ENCODE data around the gene UTP25. TPM values are rescaled to one million over a fixed set of nuclear protein-coding genes. Genes with fewer than 3 reads are reported as not detected.

The UTP25 gene
- total RNA-seq, 1 donor from 2014 or later, result 7.4 TPM

GRCh38 chr1:209879539-209879938, 51.8 kb downstream of the UTP25 start:
- H3K4me1 Mint-ChIP-seq (ENCODE audit: low read depth, unreplicated experiment), result peaks cover 27% of the 10 kb centered on the region
- no peak for FAIRE-seq
- H3K27me3 ChIP-seq (ENCODE audit: insufficient read depth, low read length), result no peaks in the 10 kb centered on the region

DNA sequence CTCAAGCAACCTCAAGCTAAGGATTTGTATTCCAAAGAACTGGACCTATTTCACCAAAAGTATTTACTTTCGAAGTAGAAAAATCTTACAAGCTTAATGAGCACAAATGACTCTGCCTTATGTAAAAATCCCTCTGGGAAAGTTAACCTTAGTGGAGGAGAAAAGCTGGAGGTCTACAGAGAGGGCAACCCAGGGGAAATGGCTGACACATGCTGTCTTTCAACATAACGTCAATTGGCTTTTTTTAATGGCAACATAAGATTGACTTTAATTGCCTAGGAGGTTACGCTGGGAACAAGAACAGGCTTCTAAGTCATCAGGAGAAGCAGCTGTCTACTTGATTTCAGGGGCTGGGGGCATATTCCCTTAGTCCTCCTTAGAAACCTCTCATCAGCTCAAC, 52.3 kb downstream of the UTP25 start:
- Histone ChIP-seq H3K27me3 (ENCODE audit: insufficient read depth, low read length) (no peaks in the 10 kb centered on the region), H3K27ac (ENCODE audit: low read depth, low read length) (no peak overlapping the region), H3K79me2 (ENCODE audit: insufficient read depth, low read length) (no peaks in the 10 kb centered on the region), H3K4me3 (ENCODE audit: insufficient read depth, low read depth, low read length) (no peak overlapping the region), H4K20me1 (ENCODE audit: insufficient read depth, low read length) (no peaks in the 10 kb centered on the region), H2AFZ (ENCODE audit: low read depth, low read length) (no peak overlapping the region), H3K9me3 (ENCODE audit: insufficient read depth, low read depth, low read length) (no peaks in the 10 kb centered on the region), H3K4me1 (ENCODE audit: insufficient read depth, low read length) (peaks cover 53% of the 10 kb centered on the region), H3K36me3 (ENCODE audit: insufficient read depth, low read length) (no peaks in the 10 kb centered on the region), H3K9ac (ENCODE audit: low read length) (peak overlapping the region; percentile 32), H3K4me2 (ENCODE audit: low read length) (peak overlapping the region; percentile 54)
- peaks cover 3% of the 10 kb centered on the region for H3K9me3 Mint-ChIP-seq (ENCODE audit: unreplicated experiment)
- TF ChIP-seq EZH2 (IDR thresholded peaks at IDR 0.05; ENCODE audit: insufficient read depth, low read length), result no peak
- no peaks in the 10 kb centered on the region for H3K27me3 Mint-ChIP-seq (ENCODE audit: low read depth, unreplicated experiment)
- FAIRE-seq (no peak), DNase-seq (ENCODE audit: low read depth) (no peak)
- H3K4me3 Mint-ChIP-seq (ENCODE audit: unreplicated experiment), result no peak overlapping the region
- peaks cover 30% of the 10 kb centered on the region for H3K4me1 Mint-ChIP-seq (ENCODE audit: low read depth, unreplicated experiment)
- H3K27ac Mint-ChIP-seq (ENCODE audit: unreplicated experiment), result no peak overlapping the region
- no peaks in the 10 kb centered on the region for H3K36me3 Mint-ChIP-seq (ENCODE audit: low read depth, unreplicated experiment)

More at GRCh38 chr1:209879539-209879938, 51.8 kb downstream of the UTP25 start:
- Histone ChIP-seq H3K4me1 (ENCODE audit: insufficient read depth, low read length) (peaks cover 50% of the 10 kb centered on the region), H3K27ac (ENCODE audit: low read depth, low read length) (peak overlapping the region; percentile 0), H3K36me3 (ENCODE audit: insufficient read depth, low read length) (no peaks in the 10 kb centered on the region), H3K9ac (ENCODE audit: low read length) (peak overlapping the region; percentile 32), H2AFZ (ENCODE audit: low read depth, low read length) (peak overlapping the region; percentile 12), H4K20me1 (ENCODE audit: insufficient read depth, low read length) (no peaks in the 10 kb centered on the region), H3K79me2 (ENCODE audit: insufficient read depth, low read length) (no peaks in the 10 kb centered on the region), H3K4me2 (ENCODE audit: low read length) (peak overlapping the region; percentile 54), H3K4me3 (ENCODE audit: insufficient read depth, low read depth, low read length) (no peak overlapping the region), H3K9me3 (ENCODE audit: insufficient read depth, low read depth, low read length) (no peaks in the 10 kb centered on the region)
- no peak overlapping the region for H3K4me3 Mint-ChIP-seq (ENCODE audit: unreplicated experiment)
- no peak overlapping the region for H3K27ac Mint-ChIP-seq (ENCODE audit: unreplicated experiment)
- H3K36me3 Mint-ChIP-seq (ENCODE audit: low read depth, unreplicated experiment), result no peaks in the 10 kb centered on the region
- TF ChIP-seq EZH2 (IDR thresholded peaks at IDR 0.05; ENCODE audit: insufficient read depth, low read length), result no peak
- TF ChIP-seq, protein P1, sequence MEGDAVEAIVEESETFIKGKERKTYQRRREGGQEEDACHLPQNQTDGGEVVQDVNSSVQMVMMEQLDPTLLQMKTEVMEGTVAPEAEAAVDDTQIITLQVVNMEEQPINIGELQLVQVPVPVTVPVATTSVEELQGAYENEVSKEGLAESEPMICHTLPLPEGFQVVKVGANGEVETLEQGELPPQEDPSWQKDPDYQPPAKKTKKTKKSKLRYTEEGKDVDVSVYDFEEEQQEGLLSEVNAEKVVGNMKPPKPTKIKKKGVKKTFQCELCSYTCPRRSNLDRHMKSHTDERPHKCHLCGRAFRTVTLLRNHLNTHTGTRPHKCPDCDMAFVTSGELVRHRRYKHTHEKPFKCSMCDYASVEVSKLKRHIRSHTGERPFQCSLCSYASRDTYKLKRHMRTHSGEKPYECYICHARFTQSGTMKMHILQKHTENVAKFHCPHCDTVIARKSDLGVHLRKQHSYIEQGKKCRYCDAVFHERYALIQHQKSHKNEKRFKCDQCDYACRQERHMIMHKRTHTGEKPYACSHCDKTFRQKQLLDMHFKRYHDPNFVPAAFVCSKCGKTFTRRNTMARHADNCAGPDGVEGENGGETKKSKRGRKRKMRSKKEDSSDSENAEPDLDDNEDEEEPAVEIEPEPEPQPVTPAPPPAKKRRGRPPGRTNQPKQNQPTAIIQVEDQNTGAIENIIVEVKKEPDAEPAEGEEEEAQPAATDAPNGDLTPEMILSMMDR (IDR thresholded peaks at IDR 0.05; ENCODE audit: insufficient read depth, low read depth, low read length), result no peak
- no peaks in the 10 kb centered on the region for H3K27me3 Mint-ChIP-seq (ENCODE audit: low read depth, unreplicated experiment)
- DNase-seq (ENCODE audit: low read depth), result peak; percentile 56
- H3K9me3 Mint-ChIP-seq (ENCODE audit: unreplicated experiment), result peaks cover 3% of the 10 kb centered on the region

DNA sequence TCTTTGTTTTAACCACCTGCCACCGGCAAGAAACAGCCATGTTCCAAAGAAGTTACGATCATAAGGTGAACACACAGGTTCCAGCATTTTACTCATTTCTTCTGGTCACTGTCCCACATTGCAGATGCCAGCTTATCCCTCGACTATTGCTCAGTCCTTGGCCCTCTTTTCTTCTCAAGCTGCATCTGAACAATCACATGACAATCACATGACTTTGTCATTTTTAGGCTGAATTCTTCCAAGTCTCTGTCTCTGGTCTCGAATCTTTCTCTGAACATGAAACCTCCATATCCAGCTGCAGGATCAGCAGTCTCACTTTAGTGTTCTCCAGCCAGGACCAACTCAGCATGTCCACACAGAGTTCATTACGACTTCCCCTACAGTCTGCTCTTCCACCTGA, 53.8 kb downstream of the UTP25 start:
- Histone ChIP-seq H3K36me3 (ENCODE audit: insufficient read depth, low read length) (no peaks in the 10 kb centered on the region), H2AFZ (ENCODE audit: low read depth, low read length) (no peak overlapping the region), H3K27ac (ENCODE audit: low read depth, low read length) (no peak overlapping the region), H3K4me3 (ENCODE audit: insufficient read depth, low read depth, low read length) (no peak overlapping the region), H3K9me3 (ENCODE audit: insufficient read depth, low read depth, low read length) (no peaks in the 10 kb centered on the region), H3K27me3 (ENCODE audit: insufficient read depth, low read length) (no peaks in the 10 kb centered on the region), H3K4me1 (ENCODE audit: insufficient read depth, low read length) (peaks cover 53% of the 10 kb centered on the region), H4K20me1 (ENCODE audit: insufficient read depth, low read length) (no peaks in the 10 kb centered on the region), H3K9ac (ENCODE audit: low read length) (no peak overlapping the region), H3K79me2 (ENCODE audit: insufficient read depth, low read length) (no peaks in the 10 kb centered on the region), H3K4me2 (ENCODE audit: low read length) (no peak overlapping the region)
- Mint-ChIP-seq H3K9me3 (ENCODE audit: unreplicated experiment) (peaks cover 3% of the 10 kb centered on the region), H3K27me3 (ENCODE audit: low read depth, unreplicated experiment) (no peaks in the 10 kb centered on the region), H3K4me3 (ENCODE audit: unreplicated experiment) (no peak overlapping the region), H3K36me3 (ENCODE audit: low read depth, unreplicated experiment) (no peaks in the 10 kb centered on the region), H3K4me1 (ENCODE audit: low read depth, unreplicated experiment) (peaks cover 35% of the 10 kb centered on the region), H3K27ac (ENCODE audit: unreplicated experiment) (peak overlapping the region; percentile 29)
- FAIRE-seq, result no peak
- no peak for DNase-seq (ENCODE audit: low read depth)
- TF ChIP-seq, protein P1 (IDR thresholded peaks at IDR 0.05; ENCODE audit: insufficient read depth, low read depth, low read length), result no peak
- no peak for TF ChIP-seq EZH2 (IDR thresholded peaks at IDR 0.05; ENCODE audit: insufficient read depth, low read length)

Data from astrocyte (in vitro differentiated cells and primary cell).